Stimulated activated CD4-positive, alpha-beta T cell treated with anti-CD3 and anti-CD28 coated beads, Interleukin-15, amount 100 ng/mL, for 48 hours (primary cell): Measurements from ENCODE around the gene TSPAN9.

Experiments
- DNase-seq, 2 donors: peaks; one replicate each; pipeline ENCODE4 v3.0.0-alpha.2; 2020; ENCODE audit warnings: low read depth in 2 of 2

TSPAN9 gene

DNA sequence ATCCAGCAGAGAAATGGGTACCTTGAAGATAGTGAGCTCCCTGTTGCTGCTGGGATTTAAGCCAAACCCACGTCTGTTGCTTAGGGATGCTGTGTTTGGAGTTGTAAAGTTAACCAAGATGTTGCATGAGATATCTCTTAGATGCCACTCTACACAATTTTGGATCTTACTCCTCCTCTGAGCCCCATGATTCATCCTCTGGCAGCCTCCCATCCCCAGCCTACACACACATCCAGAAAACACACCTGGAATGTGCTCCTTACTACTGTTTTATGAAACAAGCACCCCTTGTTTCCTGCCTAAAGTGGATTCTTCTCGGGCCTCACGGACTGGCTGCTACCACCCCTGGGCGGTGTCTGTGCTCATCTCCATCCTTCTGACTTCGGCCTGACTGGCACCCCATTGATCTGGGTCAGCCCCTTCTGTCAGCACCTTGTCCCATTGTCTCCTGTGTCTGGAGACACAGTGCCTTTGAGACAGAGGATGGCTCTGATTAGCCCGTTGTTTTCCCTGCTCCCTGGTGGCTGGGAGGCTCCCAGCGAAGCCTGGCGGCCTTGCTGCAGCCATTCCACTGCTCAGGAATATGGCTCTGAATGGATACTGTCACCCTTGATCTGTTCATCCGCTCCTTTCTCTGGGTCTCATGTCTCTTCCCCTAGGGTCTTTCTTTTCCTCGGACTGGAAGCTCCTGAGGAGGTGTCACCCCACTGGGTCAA is 24.3 kb downstream of the TSPAN9 start:
- DNase-seq: no peak

DNA sequence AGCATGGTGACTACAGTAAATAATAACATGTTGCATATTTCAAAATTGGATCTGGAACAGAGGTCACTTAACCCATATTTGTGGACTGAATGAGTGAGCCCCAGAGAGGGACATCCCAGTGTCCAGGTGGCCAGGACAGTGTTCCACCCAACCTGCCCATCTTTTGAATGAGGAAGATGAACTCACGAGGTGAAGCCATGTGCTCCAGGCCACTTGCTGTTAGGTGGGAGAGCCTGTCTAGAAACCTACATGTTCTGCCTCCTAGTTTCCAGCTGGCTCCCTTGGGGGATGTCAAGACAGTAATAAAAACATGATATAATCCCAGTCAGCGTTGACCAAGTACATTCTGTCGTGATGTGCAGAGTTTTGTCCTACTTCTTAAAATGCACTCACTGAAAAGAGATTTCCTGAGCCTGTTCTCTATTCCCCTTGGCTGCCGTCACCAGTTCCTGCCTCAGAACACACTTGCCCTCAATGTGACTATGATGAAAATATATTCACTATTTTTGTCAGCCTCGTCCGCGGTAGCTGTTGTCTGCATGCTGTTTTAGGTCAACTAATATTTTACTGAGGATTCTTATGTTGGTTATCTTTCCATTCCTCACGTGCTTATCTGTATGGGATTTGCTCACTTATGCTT is 25.7 kb downstream of the TSPAN9 start:
- DNase-seq: no peak

DNA sequence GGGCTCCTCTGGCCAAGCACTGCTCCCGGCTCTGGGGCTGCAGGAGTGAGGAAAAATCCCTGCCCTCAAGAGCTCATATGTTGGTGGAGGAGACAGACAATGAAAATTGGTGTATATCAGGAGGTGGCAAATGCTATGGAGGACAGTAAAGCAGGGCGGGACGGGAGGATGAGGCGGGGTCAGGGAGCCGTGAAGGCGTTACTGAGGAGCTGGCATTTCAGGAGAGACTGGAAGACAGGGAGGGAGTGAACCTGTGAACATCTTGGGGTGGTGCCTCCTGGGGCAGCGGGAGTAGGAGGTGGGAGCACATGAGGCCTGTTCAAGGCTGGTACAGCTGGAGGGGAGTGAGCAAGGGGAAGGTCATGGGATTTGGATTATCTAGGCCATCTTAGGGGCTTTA is 26.6 kb downstream of the TSPAN9 start:
- DNase-seq: no peak

DNA sequence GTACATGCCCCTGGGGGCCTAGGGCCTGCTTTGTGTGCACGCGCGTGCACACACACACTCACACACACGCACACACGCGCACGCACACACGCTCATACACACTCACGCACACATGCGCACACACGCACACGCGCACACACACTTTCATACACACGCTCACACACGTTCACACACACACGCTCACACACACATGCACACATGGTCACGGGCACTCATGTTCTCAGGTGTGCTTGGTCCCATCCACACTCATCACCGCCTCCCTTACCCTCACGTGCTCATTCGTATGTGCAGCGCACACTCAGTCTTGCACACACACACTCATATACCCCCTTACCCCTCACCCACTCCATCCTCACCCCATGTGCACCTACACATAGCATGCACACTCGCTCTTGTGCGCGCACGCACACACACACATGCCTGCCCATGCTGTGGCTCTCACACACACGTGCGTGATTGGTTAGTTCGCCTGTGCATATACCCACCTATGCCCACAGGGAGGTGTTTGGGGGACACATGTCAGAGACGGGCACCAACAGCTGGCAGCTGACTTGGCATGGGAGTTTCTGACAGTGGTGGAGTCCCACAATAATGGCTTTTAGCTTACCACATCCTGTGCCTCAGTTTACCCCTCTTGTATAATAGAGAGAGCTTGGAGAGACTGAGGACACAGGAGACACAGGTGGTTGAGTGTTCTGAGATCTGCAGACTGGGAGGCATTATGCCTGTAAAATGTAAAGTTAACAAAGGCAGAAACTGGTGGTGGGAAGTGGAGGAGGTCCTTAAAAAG is 28.7 kb downstream of the TSPAN9 start:
- DNase-seq: no peak

DNA sequence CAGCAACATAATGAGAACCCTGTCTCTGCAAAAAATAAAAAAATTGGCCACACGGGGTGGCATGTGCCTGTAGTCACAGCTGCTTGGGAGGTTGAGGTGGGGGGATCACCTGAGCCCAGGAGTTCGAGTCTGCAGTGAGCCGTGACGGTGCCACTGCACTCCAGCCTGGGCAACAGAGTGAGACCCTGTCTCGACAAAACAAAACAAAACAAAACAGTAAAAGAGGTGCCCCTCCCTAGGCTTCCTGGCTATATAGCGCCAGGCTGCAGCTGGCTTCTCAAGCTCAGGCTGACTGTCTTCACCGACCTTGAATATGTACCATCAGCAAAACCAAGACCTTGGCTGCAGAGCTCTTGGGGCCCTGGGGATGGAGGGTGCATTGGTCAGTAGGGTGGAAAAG is 29.4 kb downstream of the TSPAN9 start:
- DNase-seq: no peak

DNA sequence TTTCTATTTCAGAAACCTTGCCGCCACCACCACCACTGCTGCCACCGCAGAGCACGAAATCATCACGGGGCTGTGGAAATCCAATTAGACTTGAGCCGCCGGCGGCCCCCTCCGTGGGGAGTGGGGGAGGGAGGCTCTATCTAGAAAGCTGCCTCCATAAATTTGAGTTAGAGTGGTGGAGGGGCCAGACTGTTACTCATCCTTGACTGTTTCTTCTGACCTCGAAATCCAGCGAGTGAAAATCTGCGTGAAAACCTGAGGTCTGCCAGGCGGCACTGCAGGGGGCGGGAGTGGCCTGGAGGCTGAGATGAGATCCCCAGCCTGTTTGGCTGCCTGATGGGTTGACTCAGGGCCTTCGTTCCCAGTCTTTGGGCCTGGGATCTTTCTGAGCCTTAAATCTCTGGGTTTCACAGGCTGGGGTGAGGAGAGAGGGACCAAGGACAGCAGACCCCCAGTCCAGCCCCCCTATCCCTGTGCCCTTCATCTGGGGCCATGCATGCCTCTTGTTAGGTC is 29.9 kb downstream of the TSPAN9 start:
- DNase-seq: no peak

DNA sequence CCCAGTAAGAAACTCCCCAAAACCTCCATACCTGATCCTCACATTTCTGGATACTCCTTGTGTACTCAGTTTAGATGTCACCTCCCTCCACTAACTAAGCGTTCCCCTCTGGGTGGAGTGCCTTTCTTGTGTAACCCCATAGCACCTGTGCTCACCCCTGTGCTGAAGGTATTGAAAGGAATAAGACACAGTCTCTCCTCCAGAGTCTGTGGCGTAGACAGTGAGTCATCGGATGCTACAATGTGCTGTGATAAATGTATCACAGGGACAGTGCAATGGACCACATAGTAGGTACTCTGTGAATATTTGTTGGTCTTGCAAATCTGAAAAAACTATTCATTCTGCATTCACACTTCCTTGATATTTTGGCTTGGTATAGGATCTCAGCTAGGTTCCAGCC is 30.8 kb downstream of the TSPAN9 start:
- DNase-seq: no peak

DNA sequence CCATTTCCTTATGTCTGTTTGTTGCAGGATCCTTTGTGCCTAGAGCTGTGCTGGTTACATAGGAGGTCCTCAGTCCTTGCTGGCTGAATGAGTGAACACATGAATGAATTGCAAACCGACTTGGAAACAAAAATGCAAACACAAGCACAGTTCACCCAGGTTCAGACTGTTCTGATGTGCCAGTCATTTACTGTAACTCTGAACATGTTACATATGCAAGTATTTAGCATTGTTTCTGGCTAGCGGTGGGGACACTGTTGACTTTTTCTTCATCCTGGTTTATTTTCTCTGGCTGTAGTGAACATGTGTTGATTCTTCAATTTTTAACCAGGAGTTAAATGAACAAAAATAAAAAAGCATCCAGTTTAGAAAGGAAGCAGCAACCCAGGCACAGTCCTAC is 33.4 kb downstream of the TSPAN9 start:
- DNase-seq: no peak

DNA sequence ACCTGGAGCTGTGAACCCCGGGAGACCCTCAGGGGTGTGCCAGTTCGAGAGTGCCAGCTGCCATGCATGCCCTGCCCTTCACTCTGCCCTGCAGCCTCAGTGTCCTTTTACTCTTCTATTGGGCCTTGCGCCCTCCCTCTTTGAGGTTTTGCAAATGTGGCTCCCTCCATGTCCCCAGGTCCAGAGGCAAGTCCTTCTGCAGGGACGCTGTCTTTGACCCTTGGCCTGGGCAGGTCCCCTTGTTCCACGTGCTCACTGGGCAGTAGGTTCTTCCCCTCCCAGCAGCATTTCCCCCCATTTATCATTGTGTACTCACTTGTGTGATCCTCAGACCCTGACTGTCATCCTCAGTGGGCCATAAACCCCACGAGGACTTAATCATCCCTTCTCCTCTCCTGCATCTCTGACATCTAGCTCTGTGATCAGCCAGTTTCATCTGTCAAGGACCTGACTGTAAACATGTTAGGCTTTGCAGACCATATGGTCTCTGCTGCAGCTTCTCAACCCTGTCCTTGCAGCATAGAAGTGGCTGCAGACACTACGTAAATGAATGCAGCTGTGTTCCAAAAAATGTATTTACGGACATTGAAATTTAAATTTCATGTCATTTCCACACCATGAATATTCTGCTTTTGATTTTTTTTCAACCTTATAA is 36.6 kb downstream of the TSPAN9 start:
- no peak for DNase-seq

DNA sequence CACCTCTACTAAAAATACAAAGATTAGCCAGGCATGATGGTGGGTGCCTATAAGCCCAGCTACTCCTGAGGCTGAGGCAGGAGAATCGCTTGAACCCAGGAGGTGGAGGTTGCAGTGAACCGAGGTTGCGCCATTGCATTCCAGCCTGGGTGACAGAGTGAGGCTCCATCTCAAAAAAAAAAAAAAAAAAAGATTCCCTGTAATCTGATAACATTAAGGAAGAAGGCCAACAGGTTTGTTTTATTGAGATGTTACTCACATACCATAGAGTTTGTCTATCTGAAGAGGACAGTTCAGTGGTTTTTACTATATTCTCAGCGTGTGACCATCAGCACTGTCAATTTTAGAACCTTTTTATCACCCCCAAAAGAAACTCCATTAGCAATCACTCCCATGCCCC is 37.5 kb downstream of the TSPAN9 start:
- no peak for DNase-seq

DNA sequence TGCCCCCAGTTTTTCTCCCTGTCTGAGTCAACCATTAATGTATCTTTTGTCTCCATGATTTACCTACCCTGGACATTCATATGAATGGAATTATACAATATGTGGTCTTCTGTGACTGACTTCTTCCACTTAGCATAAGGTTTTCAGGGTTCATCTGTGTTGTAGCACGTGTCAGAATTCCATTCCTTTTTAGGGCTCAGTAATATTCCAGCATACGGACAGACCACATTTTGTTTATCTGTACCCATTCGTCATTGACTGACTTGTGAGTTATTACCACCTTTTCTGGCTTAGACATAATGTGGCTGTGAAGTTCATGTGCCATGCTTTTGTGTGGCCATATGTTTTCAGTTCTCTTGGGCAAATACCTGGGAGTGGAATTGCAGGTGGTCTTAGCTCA is 37.9 kb downstream of the TSPAN9 start:
- DNase-seq: no peak

DNA sequence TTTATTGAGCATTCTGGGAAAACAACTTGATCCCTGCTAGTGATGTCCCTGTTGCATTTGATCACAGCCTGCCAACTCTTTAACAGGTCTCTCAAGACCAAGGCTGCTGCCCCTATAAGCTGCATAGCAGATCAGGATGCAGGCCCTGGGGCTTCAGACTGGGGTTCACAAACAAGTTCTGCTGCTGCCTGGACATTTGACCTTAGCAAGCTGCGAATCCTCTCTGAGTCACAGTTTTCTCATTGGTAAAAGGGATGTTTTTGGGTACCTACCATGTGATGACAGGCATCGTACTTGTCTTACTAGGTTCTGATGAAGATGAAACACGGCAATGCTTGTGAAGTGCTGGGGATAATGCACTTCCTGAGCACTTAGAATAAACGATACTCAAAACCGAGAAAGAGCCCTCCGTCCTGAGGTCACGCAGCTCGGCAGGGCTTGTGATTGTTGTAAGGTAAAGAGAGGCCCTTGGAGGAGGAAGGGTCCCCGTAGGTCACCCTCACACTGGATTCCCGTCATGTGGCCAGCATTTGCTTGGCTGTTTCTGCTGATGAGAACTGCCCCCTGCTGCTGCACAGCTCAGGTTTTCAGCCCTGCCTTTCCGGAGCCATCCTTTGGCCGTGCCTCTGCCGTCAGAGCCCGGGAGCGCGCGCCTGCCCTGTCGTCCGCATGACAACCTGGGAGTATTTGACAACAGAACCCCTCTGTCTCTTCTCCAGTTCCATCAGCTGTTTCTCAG is 39.1 kb downstream of the TSPAN9 start:
- no peak for DNase-seq

DNA sequence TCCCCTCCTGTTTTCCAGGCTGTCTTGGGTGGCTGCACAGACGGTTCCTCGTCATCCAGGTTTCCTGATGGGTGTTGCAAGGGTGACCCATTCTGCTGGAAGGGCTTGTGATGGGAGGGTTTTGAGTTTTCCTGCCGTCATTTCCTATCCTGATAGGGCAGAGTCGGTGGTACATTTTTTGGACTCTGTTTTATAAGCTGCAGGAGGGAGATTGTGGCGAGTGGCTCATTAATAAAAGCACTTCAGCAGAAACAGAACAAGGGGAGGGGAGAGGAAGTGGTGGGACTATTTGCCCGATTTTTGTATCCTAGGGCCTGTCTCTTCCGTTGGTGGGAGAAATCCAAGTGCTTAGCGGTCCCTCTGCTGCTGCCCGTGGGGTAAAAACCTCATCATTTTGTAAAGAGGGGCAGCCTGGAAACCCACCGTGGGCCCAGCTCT is 40.0 kb downstream of the TSPAN9 start:
- DNase-seq: no peak

DNA sequence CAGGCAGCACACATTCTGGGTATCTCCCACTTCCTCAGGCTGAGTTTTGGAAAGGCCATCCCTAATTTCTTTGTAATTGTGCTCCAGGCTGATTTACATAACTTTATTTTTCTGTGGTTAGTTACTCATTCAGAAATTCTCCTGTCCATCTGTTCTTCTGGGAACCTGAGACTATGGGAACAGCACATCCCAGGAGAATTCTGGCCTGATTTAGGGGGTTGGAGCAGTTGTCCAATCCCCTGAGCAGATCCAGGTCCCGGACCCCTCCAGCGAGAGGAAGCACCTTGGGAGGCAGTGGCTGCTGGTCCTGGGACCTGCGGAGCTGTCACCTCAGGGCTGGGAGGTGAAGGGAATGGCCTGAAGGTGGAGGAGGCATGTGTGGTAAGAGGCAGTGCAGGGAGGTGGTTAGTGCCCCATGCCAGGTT is 40.4 kb downstream of the TSPAN9 start:
- no peak for DNase-seq

DNA sequence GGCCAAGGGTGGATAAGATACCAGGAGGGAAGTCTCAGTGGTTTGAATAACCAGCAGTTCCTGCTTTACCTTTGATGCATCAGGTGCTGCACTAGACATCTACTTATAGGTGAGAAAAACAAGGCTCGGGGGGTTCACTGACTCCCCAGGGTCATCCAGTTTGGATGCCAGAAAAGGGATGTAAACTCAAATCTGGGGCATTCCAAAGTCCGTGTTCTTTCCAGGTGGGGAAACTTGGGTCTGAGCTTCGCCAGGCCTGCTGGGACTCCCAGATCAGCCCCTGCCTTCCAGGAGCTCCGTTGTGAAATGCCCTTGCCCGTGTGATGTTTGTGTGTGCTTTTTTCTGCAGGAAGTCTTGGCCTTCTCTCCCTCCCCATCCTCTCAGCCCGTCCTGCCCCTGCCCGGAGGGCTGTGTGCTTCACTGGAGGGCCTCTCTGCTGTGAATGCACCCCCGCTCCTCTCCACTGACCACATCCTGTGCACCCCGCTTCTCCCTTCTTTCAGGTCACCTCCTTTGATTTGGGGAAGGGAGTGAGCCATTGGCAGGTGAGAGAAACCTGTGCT is 42.1 kb downstream of the TSPAN9 start:
- DNase-seq: no peak

DNA sequence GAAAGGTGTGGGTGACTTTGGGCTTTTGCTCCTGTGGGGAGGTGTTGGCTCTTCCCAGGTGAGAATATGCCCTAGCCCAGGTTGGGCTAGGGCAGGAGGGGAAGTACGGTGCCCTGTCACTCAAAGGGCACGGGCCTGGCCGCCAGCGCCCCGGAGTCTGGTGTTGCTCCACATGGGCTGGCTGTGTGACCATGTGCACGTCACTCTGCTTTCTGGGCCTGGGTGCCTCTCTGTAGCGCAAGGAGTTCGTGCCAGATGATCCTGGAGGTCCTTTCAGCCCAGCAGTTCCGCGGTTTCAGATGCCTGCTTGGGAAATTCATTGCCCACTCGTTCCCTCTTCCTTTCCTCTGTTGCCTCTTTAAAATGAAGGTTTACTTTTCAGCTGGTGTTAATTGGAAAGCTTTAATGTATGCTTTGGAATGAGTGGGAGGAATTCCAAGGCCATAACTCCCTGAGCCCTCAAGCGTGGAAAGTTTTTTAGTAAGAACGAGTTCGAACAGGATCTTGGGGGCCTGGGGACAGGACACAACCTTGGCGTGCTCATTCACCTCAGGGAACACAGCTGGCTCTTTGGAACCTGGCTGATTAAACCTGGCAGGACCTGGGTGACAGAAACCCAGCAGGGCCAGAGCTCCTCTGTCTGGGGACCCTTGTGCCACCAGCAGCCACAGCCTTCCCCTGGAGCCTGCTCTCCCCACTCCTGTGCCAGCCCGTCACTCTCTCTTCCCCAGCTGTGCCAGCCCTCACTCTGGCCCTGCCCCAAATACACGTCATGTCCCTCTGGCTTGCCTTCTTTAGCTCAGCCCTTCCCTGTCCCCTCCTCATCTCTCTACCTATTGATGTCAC is 42.8 kb downstream of the TSPAN9 start:
- DNase-seq: no peak

DNA sequence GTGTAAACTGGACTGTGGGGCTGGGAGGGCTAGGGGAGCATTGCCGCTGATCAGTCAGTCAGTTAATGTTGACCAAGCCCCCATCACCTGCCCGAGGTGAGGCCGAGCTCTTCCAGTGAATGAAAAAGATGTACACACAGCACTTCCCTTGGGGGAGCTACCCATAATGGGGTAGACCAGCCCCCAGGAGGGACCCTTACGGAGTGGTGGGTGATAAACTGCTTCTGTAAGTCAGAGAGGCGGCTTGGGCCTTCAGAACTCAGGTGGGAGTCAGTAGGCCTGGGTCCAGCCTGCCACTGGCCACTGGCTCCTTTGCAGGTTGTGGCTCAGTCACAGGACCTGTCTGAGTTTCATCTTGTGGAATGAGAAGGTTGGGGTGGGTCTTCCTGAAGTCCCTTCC is 43.5 kb downstream of the TSPAN9 start:
- DNase-seq: no peak

DNA sequence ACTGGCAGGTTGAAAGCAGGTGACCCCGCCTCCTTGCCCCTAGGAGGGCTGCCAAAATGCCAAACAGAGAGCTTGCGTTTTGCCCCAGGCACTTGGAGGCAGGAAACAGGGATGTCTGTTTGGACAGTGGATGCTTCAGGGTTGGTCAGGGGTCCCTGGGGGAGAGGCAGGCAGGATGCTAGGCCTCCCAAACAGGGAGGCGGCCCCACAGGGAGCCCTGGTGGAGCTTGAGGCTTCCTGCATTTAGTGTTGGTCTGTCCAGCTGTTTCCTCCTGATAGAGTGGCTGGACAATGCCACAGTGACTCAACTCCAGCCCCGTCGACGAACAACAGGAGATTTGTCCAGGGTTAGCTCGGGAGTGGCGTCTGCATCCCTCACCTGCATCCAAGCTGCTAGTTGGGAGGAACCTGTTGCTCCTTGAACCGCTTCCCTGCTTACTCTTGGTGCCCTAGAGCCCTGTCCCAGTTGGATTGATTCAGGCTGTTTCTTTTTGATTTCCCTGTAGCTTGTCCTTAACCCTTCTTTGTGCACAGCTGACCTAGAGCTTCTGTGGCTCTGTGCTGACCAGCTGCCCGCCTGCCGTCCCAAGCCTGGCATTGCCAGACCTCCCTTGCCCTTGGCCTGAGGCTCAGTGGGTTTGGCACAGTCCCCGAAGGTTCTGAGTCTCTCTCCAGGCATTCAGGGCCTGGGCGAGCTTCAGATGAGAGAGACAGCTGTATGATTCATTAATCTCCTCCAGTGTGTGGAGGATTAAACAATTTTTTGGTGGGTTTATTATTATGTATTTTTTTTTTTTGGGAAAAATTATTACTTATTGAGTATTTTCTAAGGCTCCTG is 45.9 kb downstream of the TSPAN9 start:
- DNase-seq: no peak

DNA sequence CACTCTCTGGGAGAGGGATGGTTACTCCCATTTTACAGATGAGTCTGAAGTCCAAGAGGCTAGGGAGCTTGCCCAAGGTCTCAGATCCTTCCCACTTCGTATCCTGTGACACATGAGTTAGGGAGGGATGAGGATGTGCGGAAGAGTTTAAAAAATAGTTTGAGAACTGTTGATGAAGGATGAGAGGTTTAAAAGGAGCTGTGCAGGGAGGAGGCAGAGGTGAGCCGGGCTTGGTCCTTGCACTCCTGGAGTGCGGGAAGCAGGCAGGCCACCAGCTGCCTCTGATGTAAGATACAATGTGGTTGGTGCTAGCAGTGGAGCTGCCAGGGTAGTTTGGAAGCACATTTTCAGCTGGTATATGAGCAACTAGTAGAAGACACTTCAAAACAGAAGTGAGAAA is 46.5 kb downstream of the TSPAN9 start:
- DNase-seq: no peak
